ENCODE measurements around the gene ARID2. TPM values are rescaled to one million over a fixed set of nuclear protein-coding genes. Genes with fewer than 3 reads are reported as not detected.
A peak's percentile ranks its signal among the peaks of the same experiment; 100 is the strongest.

Gene ARID2
- total RNA-seq, 1 experiment from 2014 or later: 64.9 TPM

- no peaks in the 10 kb centered on the region; the same call in 1 of the 2 replicates for H3K9me3 ChIP-seq (replicated peaks)
- no peaks in the 10 kb centered on the region for H3K4me1 ChIP-seq
- H3K4me3 ChIP-seq: no peak overlapping the region
- H3K27me3 ChIP-seq: no peaks in the 10 kb centered on the region
- H3K36me3 ChIP-seq: no peaks in the 10 kb centered on the region
- H3K27ac ChIP-seq: no peak overlapping the region
- DNase-seq: no peak
Measured at GRCh38 chr12:45705404-45705803, 24.1 kb upstream of the ARID2 start.

GRCh38 chr12:45707241-45707857, 22.2 kb upstream of the ARID2 start:
- H3K27ac ChIP-seq: no peak overlapping the region
- H3K27me3 ChIP-seq: no peaks in the 10 kb centered on the region
- no peak overlapping the region for H3K4me3 ChIP-seq
- H3K9me3 ChIP-seq (replicated peaks): no peaks in the 10 kb centered on the region
- H3K36me3 ChIP-seq: no peaks in the 10 kb centered on the region
- H3K4me1 ChIP-seq: no peaks in the 10 kb centered on the region
- no peak for DNase-seq

GRCh38 chr12:45708363-45708762, 21.1 kb upstream of the ARID2 start:
- no peaks in the 10 kb centered on the region for H3K4me1 ChIP-seq
- H3K27ac ChIP-seq: no peak overlapping the region
- H3K4me3 ChIP-seq: no peak overlapping the region
- no peaks in the 10 kb centered on the region for H3K9me3 ChIP-seq (replicated peaks)
- no peaks in the 10 kb centered on the region for H3K27me3 ChIP-seq
- no peak for DNase-seq
- H3K36me3 ChIP-seq: no peaks in the 10 kb centered on the region

- no peak for DNase-seq
- no peak overlapping the region for H3K27ac ChIP-seq
- no peak overlapping the region for H3K4me3 ChIP-seq
- H3K27me3 ChIP-seq: no peaks in the 10 kb centered on the region
- no peaks in the 10 kb centered on the region for H3K4me1 ChIP-seq
- no peaks in the 10 kb centered on the region for H3K9me3 ChIP-seq (replicated peaks)
- H3K36me3 ChIP-seq: no peaks in the 10 kb centered on the region
Measured at GRCh38 chr12:45708901-45709300, 20.6 kb upstream of the ARID2 start.

- Histone ChIP-seq H3K36me3 (no peaks in the 10 kb centered on the region), H3K27me3 (no peaks in the 10 kb centered on the region), H3K4me3 (no peak overlapping the region), H3K27ac (no peak overlapping the region), H3K4me1 (no peaks in the 10 kb centered on the region), H3K9me3 (replicated peaks) (no peaks in the 10 kb centered on the region)
- no peak for DNase-seq
Measured at GRCh38 chr12:45712319-45712718, 17.2 kb upstream of the ARID2 start.

GRCh38 chr12:45713078-45713477, 16.4 kb upstream of the ARID2 start:
- Histone ChIP-seq H3K36me3 (no peaks in the 10 kb centered on the region), H3K27ac (no peak overlapping the region), H3K4me3 (no peak overlapping the region), H3K27me3 (no peaks in the 10 kb centered on the region), H3K9me3 (replicated peaks) (no peaks in the 10 kb centered on the region), H3K4me1 (no peaks in the 10 kb centered on the region)
- no peak for DNase-seq

- DNase-seq: no peak
- no peaks in the 10 kb centered on the region for H3K9me3 ChIP-seq (replicated peaks)
- no peaks in the 10 kb centered on the region for H3K36me3 ChIP-seq
- no peak overlapping the region for H3K4me3 ChIP-seq
- H3K27me3 ChIP-seq: no peaks in the 10 kb centered on the region
- H3K27ac ChIP-seq: no peak overlapping the region
- H3K4me1 ChIP-seq: no peaks in the 10 kb centered on the region
Measured at GRCh38 chr12:45718306-45718705, 11.2 kb upstream of the ARID2 start.

GRCh38 chr12:45720069-45720468, 9.4 kb upstream of the ARID2 start:
- Histone ChIP-seq H3K27me3 (no peaks in the 10 kb centered on the region), H3K9me3 (replicated peaks) (no peaks in the 10 kb centered on the region), H3K27ac (no peak overlapping the region), H3K36me3 (no peaks in the 10 kb centered on the region), H3K4me1 (no peaks in the 10 kb centered on the region), H3K4me3 (no peak overlapping the region)
- DNase-seq: no peak

- Histone ChIP-seq H3K36me3 (no peaks in the 10 kb centered on the region), H3K27ac (no peak overlapping the region), H3K4me1 (no peaks in the 10 kb centered on the region), H3K4me3 (no peak overlapping the region), H3K9me3 (replicated peaks) (no peaks in the 10 kb centered on the region), H3K27me3 (no peaks in the 10 kb centered on the region)
- no peak for DNase-seq
Measured at GRCh38 chr12:45721369-45721768, 8.1 kb upstream of the ARID2 start.

- H3K4me1 ChIP-seq: no peaks in the 10 kb centered on the region
- no peak overlapping the region for H3K27ac ChIP-seq
- H3K27me3 ChIP-seq: no peaks in the 10 kb centered on the region
- H3K4me3 ChIP-seq: no peak overlapping the region
- no peak for DNase-seq
- H3K9me3 ChIP-seq (replicated peaks): no peaks in the 10 kb centered on the region
- no peaks in the 10 kb centered on the region for H3K36me3 ChIP-seq
Measured at GRCh38 chr12:45721954-45722353, 7.6 kb upstream of the ARID2 start.

GRCh38 chr12:45725631-45726602, 3.6 kb upstream of the ARID2 start:
- no peaks in the 10 kb centered on the region for H3K9me3 ChIP-seq (replicated peaks)
- DNase-seq: peak; percentile 18 to 64
- H3K36me3 ChIP-seq: no peaks in the 10 kb centered on the region
- H3K4me1 ChIP-seq: no peaks in the 10 kb centered on the region
- H3K27me3 ChIP-seq: no peaks in the 10 kb centered on the region
- H3K4me3 ChIP-seq: peak overlapping the region; percentile 82
- H3K27ac ChIP-seq: peak overlapping the region; percentile 94

GRCh38 chr12:45726603-45727300, 2.8 kb upstream of the ARID2 start:
- Histone ChIP-seq H3K27me3 (no peaks in the 10 kb centered on the region), H3K4me1 (no peaks in the 10 kb centered on the region), H3K4me3 (peak overlapping the region; percentile 82), H3K9me3 (replicated peaks) (no peaks in the 10 kb centered on the region), H3K27ac (peak overlapping the region; percentile 94), H3K36me3 (no peaks in the 10 kb centered on the region)
- DNase-seq: peak in 1 of 2 experiments; percentile 61

- peaks cover 4% of the 10 kb centered on the region; the same call in 1 of the 2 replicates for H3K4me1 ChIP-seq
Measured at GRCh38 chr12:45727301-45727979, 2.1 kb upstream of the ARID2 start.

GRCh38 chr12:45727980-45728629, 1.4 kb upstream of the ARID2 start:
- DNase-seq: no peak
- Histone ChIP-seq H3K27me3 (no peaks in the 10 kb centered on the region), H3K9me3 (replicated peaks) (no peaks in the 10 kb centered on the region), H3K27ac (peak overlapping the region; percentile 94), H3K4me1 (peaks cover 11% of the 10 kb centered on the region), H3K4me3 (peak overlapping the region; percentile 82), H3K36me3 (peaks cover 11% of the 10 kb centered on the region)

More at GRCh38 chr12:45727301-45727979, 2.1 kb upstream of the ARID2 start:
- peak; percentile 99 for DNase-seq
- Histone ChIP-seq H3K36me3 (peaks cover 4% of the 10 kb centered on the region; the same call in 1 of the 2 replicates), H3K9me3 (replicated peaks) (no peaks in the 10 kb centered on the region), H3K27me3 (no peaks in the 10 kb centered on the region), H3K27ac (peak overlapping the region; percentile 94), H3K4me3 (peak overlapping the region; percentile 82)

Data from SJCRH30 (cell line).